HG02981 (cell line): ENCODE data around the gene OR6M1.

Experiments used
- ATAC-seq: cut with Tn5 transposase; IDR thresholded peaks from one replicate; pipeline ENCODE4 v1.9.1; 2021; ENCODE audit warnings: mild to moderate bottlenecking, moderate library complexity; ENCODE audit not compliant: unreplicated experiment

OR6M1 gene, protein sequence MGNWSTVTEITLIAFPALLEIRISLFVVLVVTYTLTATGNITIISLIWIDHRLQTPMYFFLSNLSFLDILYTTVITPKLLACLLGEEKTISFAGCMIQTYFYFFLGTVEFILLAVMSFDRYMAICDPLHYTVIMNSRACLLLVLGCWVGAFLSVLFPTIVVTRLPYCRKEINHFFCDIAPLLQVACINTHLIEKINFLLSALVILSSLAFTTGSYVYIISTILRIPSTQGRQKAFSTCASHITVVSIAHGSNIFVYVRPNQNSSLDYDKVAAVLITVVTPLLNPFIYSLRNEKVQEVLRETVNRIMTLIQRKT

GRCh38 chr11:123806249-123806648, at the start of gene OR6M1:
Gene OR6M1 (minus strand): TSS chr11:123806349. CDS start chr11:123806349, 0 bp downstream.
- ATAC-seq: no peak

DNA sequence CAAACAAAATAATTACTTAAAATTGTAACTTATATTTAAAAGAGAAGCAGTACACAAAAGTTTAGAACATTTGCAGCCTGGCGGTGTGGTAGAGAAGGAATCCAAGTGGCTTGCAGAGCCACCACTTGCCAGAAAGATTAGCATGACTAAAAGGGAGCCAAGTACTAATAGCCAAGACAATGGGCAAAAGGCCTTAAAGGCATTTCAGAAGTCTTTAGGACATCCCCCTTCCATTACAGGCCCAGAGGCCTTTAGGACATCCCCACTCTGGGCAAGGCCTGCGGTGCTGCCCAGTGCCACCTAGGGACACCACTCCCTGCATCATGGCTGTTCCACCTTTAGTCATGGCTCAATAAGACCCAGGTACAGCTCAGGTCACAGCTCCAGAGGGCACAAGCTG, 46.9 kb upstream of the OR6M1 start:
- ATAC-seq: no peak

- ATAC-seq: no peak
These were observed 46.2 kb upstream of the OR6M1 start for GRCh38 chr11:123852321-123852720.

GRCh38 chr11:123851110-123851509, 45.0 kb upstream of the OR6M1 start:
- no peak for ATAC-seq

DNA sequence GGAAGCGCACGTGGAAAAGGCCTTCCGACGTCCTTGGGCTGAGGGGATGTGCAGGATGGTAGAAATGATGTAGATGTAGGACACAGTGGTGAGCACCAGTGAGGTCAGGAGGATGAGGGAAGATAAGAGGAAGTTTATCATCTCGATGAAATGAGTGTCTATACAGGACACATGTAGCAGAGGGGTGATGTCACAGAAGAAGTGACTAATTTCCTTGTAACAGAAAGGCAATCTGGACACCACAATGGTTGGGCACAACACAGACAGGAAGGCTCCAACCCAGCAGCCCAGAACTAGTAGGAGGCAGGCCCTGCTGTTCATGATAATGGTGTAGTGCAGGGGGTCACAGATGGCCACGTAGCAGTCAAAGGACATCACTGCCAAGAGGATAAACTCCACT, 35.0 kb upstream of the OR6M1 start:
- no peak for ATAC-seq

GRCh38 chr11:123839131-123839530, 33.0 kb upstream of the OR6M1 start:
- no peak for ATAC-seq

- ATAC-seq: no peak
These were observed 32.5 kb upstream of the OR6M1 start for GRCh38 chr11:123838659-123839058.

DNA sequence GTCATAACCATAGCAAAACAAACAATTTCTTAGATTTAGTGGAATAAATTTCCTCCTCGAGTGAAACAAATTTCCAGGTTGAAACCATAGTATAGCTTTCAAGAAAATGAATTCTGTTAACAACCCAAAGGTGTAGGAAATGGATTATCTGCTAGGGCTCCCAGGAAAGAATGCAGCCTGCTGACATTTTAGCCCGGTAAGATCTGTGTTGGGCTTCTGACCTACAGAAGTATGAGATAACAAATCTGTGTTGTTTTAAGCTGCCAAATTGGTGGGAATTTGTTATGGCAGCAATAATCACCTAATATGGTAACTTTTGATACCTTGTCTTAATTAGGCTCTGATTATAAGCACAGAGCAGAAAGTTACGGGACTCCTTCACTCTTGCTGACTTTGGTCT, 32.0 kb upstream of the OR6M1 start:
- no peak for ATAC-seq

GRCh38 chr11:123833095-123833494, 26.9 kb upstream of the OR6M1 start:
- ATAC-seq: no peak

DNA sequence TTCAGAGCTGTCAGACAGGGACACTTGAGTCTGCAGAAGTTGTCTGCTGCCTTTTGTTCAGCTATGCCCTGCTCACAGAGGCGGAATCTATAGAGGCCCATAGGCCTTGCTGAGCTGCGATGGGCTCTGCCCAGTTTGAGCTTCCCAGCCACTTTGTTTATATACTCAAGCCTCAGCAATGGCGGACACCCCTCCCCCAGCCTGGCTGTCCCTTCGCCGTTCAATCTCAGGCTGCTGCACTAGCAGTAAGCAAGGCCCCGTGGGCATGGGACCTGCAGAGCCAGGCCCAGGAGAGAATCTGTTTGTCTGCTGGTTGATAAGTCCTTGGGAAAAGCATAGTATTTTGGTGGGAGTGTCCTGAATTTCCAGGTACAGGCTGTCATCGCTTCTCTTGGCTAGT, 23.6 kb upstream of the OR6M1 start:
- no peak for ATAC-seq

DNA sequence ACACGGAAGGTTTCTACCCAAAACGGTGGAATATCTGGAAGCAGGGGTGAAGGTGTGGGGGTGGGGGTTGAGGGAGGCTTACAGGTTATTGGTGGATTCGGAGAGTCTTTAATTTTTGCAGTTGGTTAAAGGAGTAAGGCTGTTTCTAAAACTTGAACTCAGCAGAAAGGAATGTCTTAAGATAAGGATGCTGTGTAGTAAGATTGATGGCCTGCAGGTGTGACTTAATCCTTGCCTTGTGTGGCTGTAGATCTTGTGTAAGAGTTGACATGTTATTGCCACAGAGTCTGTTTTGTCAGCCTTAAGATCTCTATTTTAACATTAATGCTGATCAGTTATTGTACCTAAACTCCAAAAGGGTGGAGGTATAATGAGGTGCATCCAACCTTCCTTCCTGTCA, 16.4 kb upstream of the OR6M1 start:
- ATAC-seq: no peak

DNA sequence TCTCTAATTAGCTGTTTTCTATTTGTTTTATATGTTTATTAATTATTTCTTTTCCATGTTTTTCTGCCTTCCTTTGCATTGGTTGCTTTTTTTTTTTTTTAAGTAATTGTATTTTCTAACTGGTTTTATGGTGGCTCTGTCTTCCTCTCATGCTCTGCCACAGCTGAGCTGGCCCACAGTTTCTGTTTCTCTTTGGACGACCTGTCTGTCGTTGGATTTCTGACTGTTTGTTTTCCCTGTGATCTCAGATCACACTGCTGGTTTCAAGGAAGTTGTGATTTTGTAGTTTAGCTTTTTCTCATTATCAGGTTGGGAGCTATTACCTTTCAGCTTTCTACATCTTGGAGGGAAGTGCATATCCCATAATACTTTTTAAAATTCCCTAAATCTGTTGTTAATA, 15.9 kb upstream of the OR6M1 start:
- ATAC-seq: no peak

GRCh38 chr11:123815122-123815521, 9.0 kb upstream of the OR6M1 start:
- no peak for ATAC-seq

DNA sequence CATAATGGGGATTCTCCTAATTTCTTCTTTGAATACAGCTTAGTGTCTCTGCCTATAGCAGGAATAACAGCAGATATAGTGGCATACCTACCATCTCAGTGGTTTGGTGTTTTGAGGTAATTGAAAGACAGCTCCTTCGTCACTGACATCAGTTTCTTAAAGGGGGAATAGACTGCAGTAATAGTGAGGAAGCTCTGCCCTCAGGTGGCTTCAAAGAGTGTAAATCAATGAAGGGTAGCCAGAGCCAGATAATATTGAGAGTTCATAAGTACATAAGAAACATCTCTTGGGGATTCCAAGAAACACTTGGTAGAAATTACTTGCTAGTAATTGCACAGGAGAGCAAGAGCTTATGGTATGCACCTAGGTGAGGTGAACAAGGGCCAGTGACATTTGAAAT, 4.4 kb downstream of the OR6M1 start:
- no peak for ATAC-seq

DNA sequence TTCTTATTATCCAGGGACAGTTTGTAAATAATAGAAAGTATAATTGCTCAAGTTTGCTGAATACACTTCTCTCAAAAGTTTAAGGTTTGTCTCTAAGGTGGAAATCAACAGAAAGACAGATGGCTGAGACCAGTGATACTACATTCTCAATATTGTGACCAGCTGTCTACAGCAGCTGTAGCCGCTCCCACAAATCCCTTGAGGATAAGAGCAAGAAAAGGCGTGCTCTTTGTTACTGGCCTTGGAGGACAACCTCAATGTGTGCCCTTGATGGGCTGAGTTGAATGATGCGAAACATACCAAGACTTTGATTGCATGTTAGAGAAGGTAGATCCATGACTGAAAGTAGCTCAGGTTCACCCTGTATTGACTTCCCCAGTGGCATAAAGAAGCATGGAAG, 6.1 kb downstream of the OR6M1 start:
- no peak for ATAC-seq

GRCh38 chr11:123799438-123799837, 6.7 kb downstream of the OR6M1 start:
- ATAC-seq: no peak

DNA sequence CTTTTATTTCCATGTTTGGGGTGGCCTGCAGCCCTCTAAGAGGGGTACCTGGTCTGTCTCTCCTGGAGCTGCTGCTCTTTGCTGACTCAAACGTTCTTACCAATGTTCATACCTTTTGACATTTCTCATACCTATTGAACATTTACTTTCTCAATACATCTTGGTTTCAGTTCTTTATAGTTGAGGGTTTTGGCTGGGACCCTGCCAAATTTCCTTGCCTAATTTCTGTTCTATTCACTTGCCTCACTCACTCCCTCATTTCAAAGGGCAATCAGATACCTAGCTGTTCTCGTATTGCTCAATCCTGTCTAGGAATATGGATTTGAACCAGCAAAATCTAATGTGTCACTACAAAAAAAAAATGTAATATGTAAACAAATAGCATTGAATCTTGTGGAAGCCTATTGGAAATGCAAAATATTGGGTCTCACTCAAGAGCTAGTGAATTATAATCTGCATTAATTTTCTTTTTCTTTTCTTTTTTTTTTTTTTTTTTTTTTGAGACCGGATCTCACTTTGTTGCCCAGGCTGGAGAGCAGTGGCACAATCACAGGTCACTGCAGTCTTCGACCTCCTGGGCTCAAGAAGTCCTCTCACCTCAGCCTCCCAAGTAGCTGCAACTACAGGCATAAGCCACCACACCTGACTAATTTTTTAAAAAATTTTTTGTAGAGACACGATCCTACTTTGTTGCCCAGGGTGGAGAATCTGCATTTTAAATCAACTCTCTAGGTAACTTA, 7.5 kb downstream of the OR6M1 start:
- no peak for ATAC-seq

DNA sequence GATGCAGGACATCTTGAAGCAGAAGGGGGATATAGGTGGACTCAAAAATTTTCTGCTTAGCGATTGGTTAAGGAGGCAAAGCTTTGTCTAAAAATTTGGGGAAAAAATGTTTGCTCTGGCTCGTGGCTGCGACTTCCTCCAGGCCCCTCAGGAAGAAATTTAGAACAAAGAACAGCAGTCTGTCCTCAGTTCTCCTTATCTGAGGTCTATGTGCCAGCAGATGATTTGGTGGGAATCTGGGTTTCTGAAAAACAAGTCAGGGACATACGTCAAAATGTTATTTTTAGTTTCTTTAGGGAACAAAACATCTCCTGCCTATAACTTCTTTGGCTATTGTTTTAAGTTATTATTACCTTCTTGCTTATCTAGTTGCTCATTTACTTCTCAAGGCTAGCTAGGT, 8.1 kb downstream of the OR6M1 start:
- no peak for ATAC-seq

DNA sequence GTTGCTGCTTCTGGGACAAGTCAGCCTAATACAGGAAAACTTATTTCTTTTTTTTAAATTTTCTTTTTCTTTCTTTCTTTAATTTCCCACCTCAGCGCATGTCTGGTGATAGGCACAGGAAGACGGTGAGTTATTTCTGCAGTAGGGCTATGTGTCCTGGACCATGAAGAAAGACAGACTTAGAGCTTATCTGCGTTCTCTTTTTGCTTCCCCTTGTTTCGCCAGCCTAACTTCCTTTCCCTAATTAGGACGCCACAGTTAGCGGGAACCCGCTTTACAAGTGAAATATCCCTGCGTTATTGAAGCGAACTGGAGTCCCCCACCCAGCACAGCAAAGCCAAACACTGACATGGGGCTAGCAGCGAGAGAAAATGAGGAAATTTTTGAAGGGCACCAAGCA, 8.6 kb downstream of the OR6M1 start:
- ATAC-seq: no peak

DNA sequence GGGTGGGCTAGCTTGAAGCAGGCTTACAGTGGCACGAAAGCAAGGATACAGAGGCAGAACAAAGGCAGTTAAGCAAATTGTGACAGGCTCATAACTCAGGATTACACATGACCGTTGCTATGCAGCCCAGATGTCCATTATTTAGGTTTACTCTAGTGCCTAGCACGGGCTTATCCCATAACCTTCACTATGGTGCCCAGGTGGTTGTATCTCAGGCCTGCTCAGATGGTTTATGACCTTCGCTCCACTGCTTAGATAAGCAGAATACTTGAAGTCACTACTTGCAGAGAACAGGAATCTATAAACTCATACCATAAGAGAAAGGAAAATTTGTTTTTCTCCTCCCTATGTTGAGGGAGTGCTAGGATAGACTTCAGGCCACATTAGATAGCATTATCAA, 9.0 kb downstream of the OR6M1 start:
- ATAC-seq: no peak

GRCh38 chr11:123796226-123796625, 9.9 kb downstream of the OR6M1 start:
- ATAC-seq: no peak

DNA sequence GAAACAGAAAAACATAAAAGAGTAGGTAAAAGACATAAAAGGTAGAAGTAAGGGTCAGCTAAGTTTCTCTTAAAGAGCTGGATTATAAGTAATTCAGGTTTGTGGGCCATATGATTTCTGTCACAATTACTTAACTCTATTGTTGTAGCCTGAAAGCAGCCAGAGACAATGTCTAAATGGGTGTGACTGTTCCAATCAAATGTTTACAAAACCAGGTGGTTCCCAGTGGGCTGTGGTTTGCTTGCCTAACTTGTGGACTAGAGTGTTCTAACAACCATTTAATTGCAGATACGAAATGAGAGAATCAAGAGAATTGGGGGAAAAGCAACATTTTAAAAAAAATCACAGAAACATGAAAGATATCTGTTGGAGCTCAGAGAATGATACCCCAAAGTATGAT, 22.6 kb downstream of the OR6M1 start:
- no peak for ATAC-seq

DNA sequence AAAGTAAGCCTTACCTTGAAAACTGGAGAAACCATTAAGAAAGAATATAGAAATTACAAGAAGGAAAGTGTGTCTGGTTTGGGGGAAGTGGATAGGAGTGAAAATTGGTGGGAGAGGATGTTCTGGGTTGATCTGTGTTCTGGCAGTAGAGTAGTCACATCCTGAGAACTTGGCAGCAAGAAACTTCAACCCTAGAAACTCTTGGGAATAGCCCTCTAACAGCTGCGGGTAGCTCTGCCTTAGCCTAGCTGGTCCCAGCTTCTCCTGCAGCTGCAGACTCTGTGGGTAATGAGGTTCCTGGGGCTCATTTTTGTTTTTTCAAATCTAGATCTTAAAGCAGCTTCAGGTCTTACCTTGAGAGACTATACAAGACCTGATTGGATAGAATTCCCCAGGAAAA, 27.6 kb downstream of the OR6M1 start:
- no peak for ATAC-seq
